Astrocyte (in vitro differentiated cells and primary cell): ENCODE data around the gene COMMD3.

Experiments
- EZH2 ChIP-seq: IDR thresholded peaks from 2 replicates; pipeline ENCODE4 v1.6.1; 2012; ENCODE audit warnings: mild to moderate bottlenecking, low read length, inconsistent platforms; ENCODE audit not compliant: insufficient read depth
- TF ChIP-seq, protein P1 (sequence below): IDR thresholded peaks from 2 replicates; pipeline ENCODE4 v1.5.1; 2011; ENCODE audit warnings: low read depth, mild to moderate bottlenecking, inconsistent platforms, low read length, moderate library complexity; ENCODE audit not compliant: insufficient read depth

DNA sequence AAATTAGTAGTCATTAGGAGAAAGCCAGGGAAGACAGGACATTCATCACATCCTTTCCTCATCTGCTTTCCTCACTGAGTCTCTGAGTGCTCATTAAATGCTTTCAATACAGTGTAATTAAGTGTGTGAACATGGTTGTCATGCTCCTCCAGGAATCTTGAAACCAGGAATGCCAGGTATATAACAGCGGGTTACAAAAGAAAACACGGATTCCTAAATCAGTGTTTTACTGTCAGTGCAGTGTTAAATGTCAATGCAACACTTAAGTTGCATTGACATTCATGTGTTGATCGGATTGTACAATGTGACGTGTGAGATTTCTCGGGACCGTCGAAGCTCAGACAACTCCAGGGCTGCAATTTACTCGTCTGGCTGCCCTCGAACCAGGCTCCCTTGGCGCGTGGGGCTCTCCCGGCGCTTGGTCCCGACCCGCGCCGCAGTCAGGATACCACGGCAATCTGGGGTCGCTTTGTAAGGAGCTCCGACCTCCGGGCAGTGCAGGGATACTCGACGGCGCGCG lies 28.7 kb downstream of the COMMD3 start:
- TF ChIP-seq, protein P1, sequence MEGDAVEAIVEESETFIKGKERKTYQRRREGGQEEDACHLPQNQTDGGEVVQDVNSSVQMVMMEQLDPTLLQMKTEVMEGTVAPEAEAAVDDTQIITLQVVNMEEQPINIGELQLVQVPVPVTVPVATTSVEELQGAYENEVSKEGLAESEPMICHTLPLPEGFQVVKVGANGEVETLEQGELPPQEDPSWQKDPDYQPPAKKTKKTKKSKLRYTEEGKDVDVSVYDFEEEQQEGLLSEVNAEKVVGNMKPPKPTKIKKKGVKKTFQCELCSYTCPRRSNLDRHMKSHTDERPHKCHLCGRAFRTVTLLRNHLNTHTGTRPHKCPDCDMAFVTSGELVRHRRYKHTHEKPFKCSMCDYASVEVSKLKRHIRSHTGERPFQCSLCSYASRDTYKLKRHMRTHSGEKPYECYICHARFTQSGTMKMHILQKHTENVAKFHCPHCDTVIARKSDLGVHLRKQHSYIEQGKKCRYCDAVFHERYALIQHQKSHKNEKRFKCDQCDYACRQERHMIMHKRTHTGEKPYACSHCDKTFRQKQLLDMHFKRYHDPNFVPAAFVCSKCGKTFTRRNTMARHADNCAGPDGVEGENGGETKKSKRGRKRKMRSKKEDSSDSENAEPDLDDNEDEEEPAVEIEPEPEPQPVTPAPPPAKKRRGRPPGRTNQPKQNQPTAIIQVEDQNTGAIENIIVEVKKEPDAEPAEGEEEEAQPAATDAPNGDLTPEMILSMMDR = no peak
- TF ChIP-seq EZH2 = no peak
